Measurements from ENCODE around the gene ST8SIA6. TPM values are rescaled to one million over a fixed set of nuclear protein-coding genes. Genes with fewer than 3 reads are reported as not detected.

The ST8SIA6 gene
- total RNA-seq, 2 donors from 2014 or later: 5.3 to 11.0 TPM

DNA sequence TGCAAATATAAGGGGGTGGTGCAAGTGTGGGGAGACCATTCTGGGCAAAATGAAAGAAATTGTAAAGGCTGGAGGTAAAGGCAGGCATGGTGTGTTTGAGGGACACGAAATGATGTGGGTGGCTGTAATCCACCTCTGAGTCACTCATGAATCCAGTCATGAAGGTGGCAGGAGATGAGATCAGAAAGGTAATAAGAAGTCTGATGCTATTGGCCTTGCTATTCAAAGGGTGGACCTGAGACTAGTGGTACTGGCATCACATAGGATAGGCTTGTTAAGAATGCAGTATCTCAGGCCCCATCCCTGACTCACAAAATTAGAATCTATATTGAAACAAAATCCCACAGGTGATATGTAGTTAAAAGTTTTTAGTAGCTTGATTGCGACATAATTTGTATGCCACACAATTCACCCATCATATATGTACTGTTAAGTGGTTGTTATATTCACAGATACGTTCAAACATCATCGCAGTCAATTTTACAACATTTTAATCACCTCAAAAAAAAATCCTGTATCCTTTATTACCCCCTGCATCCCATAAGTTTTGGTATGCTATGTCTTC is 85.6 kb downstream of the ST8SIA6 start:
- TF ChIP-seq, protein P1, sequence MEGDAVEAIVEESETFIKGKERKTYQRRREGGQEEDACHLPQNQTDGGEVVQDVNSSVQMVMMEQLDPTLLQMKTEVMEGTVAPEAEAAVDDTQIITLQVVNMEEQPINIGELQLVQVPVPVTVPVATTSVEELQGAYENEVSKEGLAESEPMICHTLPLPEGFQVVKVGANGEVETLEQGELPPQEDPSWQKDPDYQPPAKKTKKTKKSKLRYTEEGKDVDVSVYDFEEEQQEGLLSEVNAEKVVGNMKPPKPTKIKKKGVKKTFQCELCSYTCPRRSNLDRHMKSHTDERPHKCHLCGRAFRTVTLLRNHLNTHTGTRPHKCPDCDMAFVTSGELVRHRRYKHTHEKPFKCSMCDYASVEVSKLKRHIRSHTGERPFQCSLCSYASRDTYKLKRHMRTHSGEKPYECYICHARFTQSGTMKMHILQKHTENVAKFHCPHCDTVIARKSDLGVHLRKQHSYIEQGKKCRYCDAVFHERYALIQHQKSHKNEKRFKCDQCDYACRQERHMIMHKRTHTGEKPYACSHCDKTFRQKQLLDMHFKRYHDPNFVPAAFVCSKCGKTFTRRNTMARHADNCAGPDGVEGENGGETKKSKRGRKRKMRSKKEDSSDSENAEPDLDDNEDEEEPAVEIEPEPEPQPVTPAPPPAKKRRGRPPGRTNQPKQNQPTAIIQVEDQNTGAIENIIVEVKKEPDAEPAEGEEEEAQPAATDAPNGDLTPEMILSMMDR (IDR thresholded peaks at IDR 0.05): no peak
- Histone ChIP-seq H3K27ac (no peak overlapping the region), H3K9me3 (no peaks in the 10 kb centered on the region), H3K4me1 (no peaks in the 10 kb centered on the region), H3K27me3 (no peaks in the 10 kb centered on the region), H3K4me3 (no peak overlapping the region), H3K36me3 (no peaks in the 10 kb centered on the region)
- no peak for DNase-seq (ENCODE audit: low spot score)

DNA sequence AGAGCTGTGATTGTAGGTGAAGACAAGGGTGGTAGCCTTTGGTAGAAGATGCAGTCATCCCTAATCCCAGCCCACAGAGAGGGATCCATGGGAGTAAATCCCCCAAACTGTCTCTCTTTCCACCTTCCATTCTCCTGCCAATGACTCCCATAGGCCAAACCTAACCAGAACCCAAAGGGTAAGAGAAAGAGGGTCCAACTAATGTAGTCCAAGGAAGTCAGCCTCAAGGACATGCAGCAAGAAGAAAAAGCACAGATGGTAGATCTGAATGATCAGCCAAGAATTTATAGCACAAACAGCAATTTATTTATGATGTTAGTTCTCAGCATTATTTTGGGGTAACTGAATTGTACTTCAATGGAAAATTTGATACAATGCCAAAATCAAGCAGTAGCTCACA is 87.7 kb downstream of the ST8SIA6 start:
- Histone ChIP-seq H3K9me3 (no peaks in the 10 kb centered on the region), H3K4me3 (no peak overlapping the region), H3K4me1 (no peaks in the 10 kb centered on the region), H3K27me3 (no peaks in the 10 kb centered on the region), H3K27ac (no peak overlapping the region), H3K36me3 (no peaks in the 10 kb centered on the region)
- no peak for DNase-seq (ENCODE audit: low spot score)
- TF ChIP-seq, protein P1 (IDR thresholded peaks at IDR 0.05): no peak

DNA sequence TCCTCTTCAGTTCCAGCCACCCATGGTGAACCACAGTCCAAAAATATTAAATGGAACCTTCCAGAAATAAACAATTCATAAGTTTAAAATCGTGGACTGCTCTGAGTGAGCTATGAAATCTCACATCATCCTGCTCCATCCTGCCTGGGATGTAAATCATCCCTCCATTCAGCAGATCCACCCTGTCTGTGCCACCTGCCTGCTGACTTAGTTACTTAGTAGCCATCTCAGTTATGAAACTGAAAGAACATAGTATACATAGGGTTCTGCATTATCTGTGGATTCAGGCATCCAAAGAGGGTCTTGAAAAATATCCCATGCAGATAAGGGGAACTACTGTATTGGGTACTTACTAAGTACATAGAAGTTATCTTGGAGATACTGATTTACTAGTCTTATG is 89.0 kb downstream of the ST8SIA6 start:
- H3K4me3 ChIP-seq: no peak overlapping the region
- no peak for DNase-seq (ENCODE audit: low spot score)
- H3K9me3 ChIP-seq: no peaks in the 10 kb centered on the region
- TF ChIP-seq, protein P1 (IDR thresholded peaks at IDR 0.05): no peak
- H3K36me3 ChIP-seq: no peaks in the 10 kb centered on the region
- no peak overlapping the region for H3K27ac ChIP-seq
- H3K27me3 ChIP-seq: no peaks in the 10 kb centered on the region
- H3K4me1 ChIP-seq: no peaks in the 10 kb centered on the region

DNA sequence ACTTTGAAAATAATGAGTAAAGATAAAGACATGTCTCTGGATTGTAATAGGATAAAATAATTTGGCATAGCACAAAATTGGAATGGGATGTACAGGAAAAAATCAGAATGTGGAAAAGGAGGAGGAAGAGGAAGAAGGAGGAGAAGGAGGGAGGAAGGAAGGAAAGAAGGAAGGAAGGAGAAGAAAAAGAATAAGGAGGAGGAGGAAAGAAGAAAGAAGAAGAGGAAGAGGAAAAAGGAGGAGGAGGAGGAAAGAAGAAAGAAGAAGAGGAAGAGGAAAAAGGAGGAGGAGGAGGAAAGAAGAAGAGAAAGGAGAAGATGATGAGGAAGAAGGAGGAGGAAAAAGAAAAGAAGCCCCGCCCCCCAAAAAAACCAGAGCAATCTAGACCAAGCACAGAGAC is 95.9 kb downstream of the ST8SIA6 start:
- no peak overlapping the region for H3K4me3 ChIP-seq
- no peak overlapping the region for H3K27ac ChIP-seq
- H3K9me3 ChIP-seq: no peaks in the 10 kb centered on the region
- TF ChIP-seq, protein P1 (IDR thresholded peaks at IDR 0.05): no peak
- no peaks in the 10 kb centered on the region for H3K36me3 ChIP-seq
- no peaks in the 10 kb centered on the region for H3K4me1 ChIP-seq
- no peak for DNase-seq (ENCODE audit: low spot score)
- H3K27me3 ChIP-seq: no peaks in the 10 kb centered on the region

DNA sequence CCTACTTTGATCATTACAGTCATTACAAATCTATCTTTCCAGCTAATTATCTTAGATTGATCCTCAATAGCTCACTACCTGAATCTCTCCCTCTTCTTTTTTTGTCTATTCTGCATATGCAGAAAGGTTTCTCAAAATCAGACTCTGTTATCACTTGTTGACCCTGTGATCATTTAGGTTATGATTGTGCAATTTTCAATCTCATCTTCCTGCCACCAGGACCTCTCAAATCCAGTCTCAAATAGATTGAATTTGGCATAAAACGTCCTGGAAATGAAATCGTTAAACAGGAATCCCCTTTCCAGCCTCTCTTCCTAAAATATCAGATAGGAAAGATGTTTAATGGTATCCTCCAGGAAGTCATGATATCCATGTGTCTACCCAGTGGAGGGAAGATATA is 96.6 kb downstream of the ST8SIA6 start:
- Histone ChIP-seq H3K36me3 (no peaks in the 10 kb centered on the region), H3K27me3 (no peaks in the 10 kb centered on the region), H3K4me3 (no peak overlapping the region), H3K27ac (no peak overlapping the region), H3K4me1 (no peaks in the 10 kb centered on the region), H3K9me3 (no peaks in the 10 kb centered on the region)
- DNase-seq (ENCODE audit: low spot score): no peak
- TF ChIP-seq, protein P1 (IDR thresholded peaks at IDR 0.05): no peak

DNA sequence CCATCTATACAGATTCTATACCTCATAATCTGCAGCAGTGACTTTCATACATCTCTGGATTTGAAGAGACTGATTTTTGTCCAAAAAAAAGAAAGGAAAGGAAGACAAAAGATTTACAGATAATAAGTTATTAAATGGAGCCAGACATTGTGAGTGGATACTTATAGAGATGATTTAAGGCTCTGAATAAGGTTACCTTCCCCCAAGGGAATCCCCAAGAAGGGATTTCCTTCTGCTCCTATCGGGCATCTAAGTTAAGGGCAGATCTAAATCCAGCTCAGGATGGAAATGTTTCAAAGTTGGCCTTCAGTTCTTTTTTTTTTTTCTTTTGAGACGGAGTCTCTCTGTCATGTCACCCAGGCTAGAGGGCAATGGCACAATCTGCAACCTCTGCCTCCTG is 97.6 kb downstream of the ST8SIA6 start:
- no peaks in the 10 kb centered on the region for H3K4me1 ChIP-seq
- TF ChIP-seq, protein P1 (IDR thresholded peaks at IDR 0.05): no peak

More for the DNA sequence above, 97.6 kb downstream of the ST8SIA6 start:
- H3K27me3 ChIP-seq: no peaks in the 10 kb centered on the region
- no peak for DNase-seq (ENCODE audit: low spot score)
- no peaks in the 10 kb centered on the region for H3K36me3 ChIP-seq
- H3K4me3 ChIP-seq: no peak overlapping the region
- no peak overlapping the region for H3K27ac ChIP-seq
- no peaks in the 10 kb centered on the region for H3K9me3 ChIP-seq
